ENCODE data around the gene NDUFAF4. TPM values are rescaled to one million over a fixed set of nuclear protein-coding genes. Genes with fewer than 3 reads are reported as not detected.

NDUFAF4 gene
- total and polyA plus RNA-seq, 10 of the 15 experiments (the other 5 are each of a cell fraction or from before 2014, with no cell fraction given), result 26.9 to 188 (median 76.9) TPM

- in situ Hi-C loops (cut with MboI), result loop anchor here (5.0 to 10.0 kb wide), 3 partner anchors 159 to 374 kb away; partner anchors contain the start of gene UFL1
- no peak for TF ChIP-seq ZNF24 (IDR thresholded peaks at IDR 0.05)
- TF ChIP-seq MTA3 (IDR thresholded peaks at IDR 0.05; ENCODE audit: borderline replicate concordance, low read length), result 0 out of 2 replicates have a peak, but pooled peaks have one; percentile 36
- no peak for TF ChIP-seq KLF5 (IDR thresholded peaks at IDR 0.05; ENCODE audit: partially characterized antibody)
- no peak for TF ChIP-seq ZNF274 (IDR thresholded peaks at IDR 0.05; ENCODE audit: insufficient read depth, insufficient read length)
- no peak for TF ChIP-seq DPF2 (IDR thresholded peaks at IDR 0.05)
- TF ChIP-seq MTA2 (IDR thresholded peaks at IDR 0.05; ENCODE audit: low read depth), result no peak
- no peak for TF ChIP-seq BRCA1 (IDR thresholded peaks at IDR 0.05; ENCODE audit: low read depth, low read length)
- no peak for TF ChIP-seq ZNF217 (IDR thresholded peaks at IDR 0.05)
- TF ChIP-seq JUND (IDR thresholded peaks at IDR 0.05; ENCODE audit: low read depth, low read length), result no peak
- no peak for TF ChIP-seq ASH2L (IDR thresholded peaks at IDR 0.05; ENCODE audit: borderline replicate concordance, low read depth)
- TF ChIP-seq NFYB (IDR thresholded peaks at IDR 0.05; ENCODE audit: insufficient read depth, low read depth, low read length), result no peak
- no peak for TF ChIP-seq PAX8 (IDR thresholded peaks at IDR 0.05)
- no peak for TF ChIP-seq ZNF384 (IDR thresholded peaks at IDR 0.05; ENCODE audit: borderline replicate concordance, low read depth, low read length)
- TF ChIP-seq YBX1 (IDR thresholded peaks at IDR 0.05), result 0 out of 2 replicates have a peak, but pooled peaks have one; percentile 3
- TF ChIP-seq HSF1 (IDR thresholded peaks at IDR 0.05; ENCODE audit: low read depth, low read length), result no peak
- TF ChIP-seq GABPA (IDR thresholded peaks at IDR 0.05; ENCODE audit: low read depth), result peak; percentile 71
- no peak for TF ChIP-seq RCOR1 (conservative IDR thresholded peaks at IDR 0.05; ENCODE audit: low read depth, low read length)
- no peak for TF ChIP-seq MLLT1 (IDR thresholded peaks at IDR 0.05)
- TF ChIP-seq HDGF (IDR thresholded peaks at IDR 0.05), result no peak
- TF ChIP-seq CHD1 (IDR thresholded peaks at IDR 0.05; ENCODE audit: low read depth, low read length), result 0 out of 2 replicates have a peak, but pooled peaks have one; percentile 2
- 0 out of 4 replicates have a peak, but pooled peaks of 1 of the 2 experiments have one; percentile 8 for TF ChIP-seq EP300 (IDR thresholded peaks at IDR 0.05; ENCODE audit: borderline replicate concordance in 1 of 2, control insufficient read depth in 1 of 2, low read depth in 2 of 2, low read length in 2 of 2)
- no peak for TF ChIP-seq SUZ12 (IDR thresholded peaks at IDR 0.05; ENCODE audit: unreplicated experiment)
- TF ChIP-seq BACH1 (IDR thresholded peaks at IDR 0.05; ENCODE audit: borderline replicate concordance), result peak; percentile 59; the same call in 1 of the 2 replicates
- no peak for TF ChIP-seq POLR2A (IDR thresholded peaks at IDR 0.05; ENCODE audit: low read depth, low read length)
These were observed 655 bp upstream of the NDUFAF4 start for GRCh38 chr6:96898241-96898851.

More at GRCh38 chr6:96898241-96898851, 655 bp upstream of the NDUFAF4 start:
- peak; percentile 41 for FAIRE-seq
- Histone ChIP-seq H3K79me2 (ENCODE audit: control insufficient read depth, insufficient read depth, low read length) (peaks cover 38% of the 10 kb centered on the region), H3K4me2 (ENCODE audit: control insufficient read depth, insufficient read depth) (peak overlapping the region; percentile 89), H3K4me3 (peak overlapping the region; percentile 84), H3K27me3 (replicated peaks in 1 of 2; ENCODE audit: control insufficient read depth in 2 of 2, insufficient read depth in 2 of 2, low read length in 1 of 2) (no peaks in the 10 kb centered on the region), H2AFZ (ENCODE audit: control insufficient read depth, low read depth, low read length) (peak overlapping the region; percentile 90), H3K9me3 (replicated peaks; ENCODE audit: control insufficient read depth, insufficient read depth, low read length) (no peaks in the 10 kb centered on the region), H3K9ac (ENCODE audit: control insufficient read depth, insufficient read depth, low read length) (peak overlapping the region; percentile 68), H3K36me3 (ENCODE audit: control insufficient read depth in 2 of 2, insufficient read depth in 2 of 2, low read length in 1 of 2) (peaks cover 0 to 4% of the 10 kb centered on the region in 2 experiments; a peak in 2 of 4 replicates), H4K20me1 (ENCODE audit: control insufficient read depth, insufficient read depth) (no peaks in the 10 kb centered on the region), H3K27ac (ENCODE audit: control insufficient read depth, insufficient read depth) (peak overlapping the region; percentile 79), H3K4me1 (ENCODE audit: control insufficient read depth, insufficient read depth, low read length) (no peaks in the 10 kb centered on the region)
- SMC1A ChIA-PET (ENCODE audit: uncharacterized antibody, unreplicated experiment), result interaction anchor here (0.6 to 4.8 kb wide), 21 partner anchors 8 to 837 kb away, joined by 3 to 56 read pairs (median 4); partner anchors contain the start of gene KLHL32
- no peak for ATAC-seq
- POLR2A ChIA-PET, result interaction anchor here (0.6 kb wide), 1 partner anchor 430 kb away, joined by 6 read pairs; no protein-coding TSS in a partner anchor
- intact Hi-C loops (cut with micrococcal nuclease; ENCODE audit: unreplicated experiment), result loop anchor here (2.0 to 5.0 kb wide), 4 partner anchors 160 to 1321 kb away; partner anchors contain the start of gene MANEA
- BruUV-seq (replicated peaks), result TSS peak; percentile 99
- no peak for DNase-seq (ENCODE audit: low read depth, low spot score)
- CTCF ChIA-PET, result interaction anchor here (0.6 to 4.8 kb wide), 30 partner anchors 9 to 370 kb away, joined by 3 to 82 read pairs (median 5); no protein-coding TSS in a partner anchor
- under 1% methylated on average over 10 of the region's 10 CpGs for WGBS (ENCODE audit: insufficient coverage, insufficient replicate concordance, low lambda C conversion rate, missing lambda C conversion rate)
- RAD21 ChIA-PET (ENCODE audit: unreplicated experiment), result interaction anchor here (0.8 to 3.3 kb wide), 16 partner anchors 24 to 375 kb away, joined by 3 to 43 read pairs (median 4); partner anchors contain the start of gene GPR63

Measured in GM12878 (cell line).